GM21390 (cell line): Measurements from ENCODE around the gene GPR85.
"Not testable (repeated sequence)": the region's sequence is repeated elsewhere in the genome, so short reads cannot be mapped to it uniquely, and the experiment has no call there.

Experiments used
- ATAC-seq: cut with Tn5 transposase; IDR thresholded peaks from one replicate; pipeline ENCODE4 v1.9.1; 2021; ENCODE audit not compliant: unreplicated experiment

Gene GPR85

DNA sequence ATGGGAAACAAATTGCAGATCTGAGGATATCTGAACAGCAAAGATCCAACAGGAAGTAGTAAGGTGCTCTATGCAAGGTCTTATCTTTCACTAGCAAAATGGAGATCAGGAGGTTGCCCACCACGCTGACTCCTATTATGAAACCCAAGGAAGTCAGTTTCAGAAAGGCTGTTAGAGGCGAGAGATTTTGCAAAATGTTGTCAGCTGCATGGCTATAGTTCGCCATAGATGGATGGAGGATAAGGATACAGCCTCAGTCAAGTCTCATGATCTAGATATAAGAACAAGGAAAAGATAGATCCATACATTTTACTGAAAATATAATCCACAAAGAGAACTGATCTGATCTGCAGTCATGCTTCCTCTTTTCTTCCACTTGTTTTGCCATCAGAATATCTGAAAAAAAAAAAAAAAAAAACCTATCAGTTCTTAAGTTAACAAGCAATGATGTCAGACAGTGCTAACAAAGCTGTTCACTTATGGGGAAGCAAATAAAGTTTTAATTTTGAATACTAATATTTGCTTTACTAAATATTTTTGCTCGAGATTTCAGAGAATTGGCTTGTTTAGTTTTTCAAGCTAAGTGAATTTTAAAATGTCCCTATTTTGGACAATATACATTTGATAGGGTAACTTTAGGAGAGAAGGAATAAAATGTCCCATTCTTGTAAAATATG lies 2.0 kb downstream of the GPR85 start:
- ATAC-seq, result no peak

DNA sequence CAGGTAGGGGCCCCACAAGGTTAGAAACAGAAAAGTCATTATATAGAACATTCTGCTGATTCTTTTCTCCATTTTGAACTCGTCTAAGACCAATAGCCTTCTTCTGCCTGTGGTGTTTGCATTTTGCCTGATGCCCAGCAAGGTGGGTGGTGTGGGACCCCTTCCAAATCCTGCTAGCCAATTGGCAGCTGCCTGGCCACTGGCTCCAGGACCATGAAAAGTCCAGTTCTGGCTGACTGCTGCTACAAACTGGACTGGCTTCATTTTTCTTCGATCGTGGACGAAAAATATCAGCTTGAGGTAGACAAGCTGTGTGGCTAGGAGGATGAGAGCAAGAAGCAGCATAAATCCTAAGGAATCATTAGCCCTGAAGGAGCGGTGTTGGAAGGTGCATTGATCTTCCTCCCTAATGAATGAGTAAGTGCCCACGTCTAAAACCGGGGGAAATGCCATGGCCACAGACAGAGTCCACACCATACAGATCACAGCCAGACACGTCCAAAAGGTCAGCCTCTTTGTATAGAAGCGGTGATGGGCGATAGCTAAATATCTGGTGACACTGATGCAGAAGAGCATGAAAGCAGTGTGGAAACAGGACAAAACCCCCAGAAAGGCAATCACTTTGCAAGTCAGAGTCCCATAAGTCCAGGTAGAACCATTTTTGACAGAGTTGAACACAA lies 2.7 kb downstream of the GPR85 start:
- no peak for ATAC-seq

DNA sequence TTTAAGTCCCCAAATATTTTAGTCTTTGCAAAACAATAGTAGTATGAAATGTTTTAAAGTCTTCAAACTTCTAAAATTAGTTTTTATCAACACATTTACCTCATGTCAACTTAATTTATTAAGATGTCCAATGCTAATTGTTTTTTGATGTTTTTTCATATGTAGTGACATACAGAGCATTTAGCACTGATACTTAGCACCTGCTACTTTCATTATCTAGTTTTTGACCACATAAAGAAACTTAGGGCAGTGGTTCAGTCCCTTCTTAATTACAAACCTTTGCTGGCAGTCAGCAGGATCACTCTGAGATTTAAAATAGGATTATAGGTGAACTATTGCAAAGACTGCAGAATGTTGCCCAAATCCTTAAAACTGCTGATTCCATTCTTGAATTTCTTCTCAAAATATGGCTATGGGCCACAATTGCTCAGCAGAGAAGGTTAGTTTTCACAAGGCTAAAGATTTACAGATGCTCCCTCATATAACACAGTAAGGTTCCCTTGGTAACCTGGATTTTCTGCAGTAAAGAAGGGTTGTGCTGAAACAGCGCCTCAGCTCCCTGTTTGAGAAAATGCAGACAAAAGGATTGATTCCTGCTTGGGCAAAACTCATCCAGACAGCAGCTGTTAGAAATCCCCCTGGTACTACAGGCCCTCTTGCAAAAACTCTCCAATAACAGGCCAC lies 3.4 kb downstream of the GPR85 start:
- ATAC-seq, result peak; percentile 53

- ATAC-seq, result no peak
Measured at GRCh38 chr7:113078331-113078730, 8.3 kb downstream of the GPR85 start.

GRCh38 chr7:113076703-113077102 lies 9.9 kb downstream of the GPR85 start:
- ATAC-seq, result no peak

DNA sequence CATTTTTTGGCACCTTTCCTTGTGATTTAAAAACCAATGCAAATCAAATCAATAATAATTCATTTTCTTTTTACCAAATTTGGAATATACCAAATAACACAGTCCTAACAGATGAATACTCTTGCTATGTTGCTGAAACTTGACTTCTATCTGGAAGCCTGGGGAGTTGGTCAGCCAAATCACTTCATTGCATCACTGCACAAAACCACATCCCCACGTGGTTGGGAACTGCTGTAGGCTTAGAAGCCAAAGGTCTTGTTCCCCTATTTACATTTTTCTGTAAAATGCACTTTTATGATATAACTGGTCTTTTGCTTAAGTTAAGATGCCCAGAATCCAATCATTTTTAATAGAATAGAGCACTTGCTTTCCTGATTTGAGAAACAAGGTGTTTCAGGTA lies 15.2 kb downstream of the GPR85 start:
- no peak for ATAC-seq

GRCh38 chr7:113062499-113062898 lies 24.1 kb downstream of the GPR85 start:
- no peak for ATAC-seq

DNA sequence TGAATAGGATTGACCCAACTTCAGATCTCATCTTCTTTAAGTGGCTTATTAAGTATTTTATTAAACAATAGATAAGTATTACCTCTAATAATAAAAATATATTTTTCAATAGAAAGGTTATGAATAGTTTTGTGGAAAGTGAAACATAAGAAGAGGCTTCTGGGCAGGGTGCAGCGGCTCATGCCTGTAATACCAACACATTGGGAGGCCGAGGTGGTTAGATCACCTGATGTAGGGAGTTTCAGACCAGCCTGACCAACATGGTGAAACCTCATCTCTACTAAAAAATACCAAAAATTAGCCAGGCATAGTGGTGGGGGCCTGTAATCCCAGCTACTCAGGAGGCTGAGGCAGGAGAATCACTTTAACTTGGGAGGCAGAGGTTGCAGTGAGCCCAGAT lies 26.5 kb downstream of the GPR85 start:
- ATAC-seq, result no peak

- ATAC-seq, result no peak
Measured at GRCh38 chr7:113054938-113055337, 31.7 kb downstream of the GPR85 start.

DNA sequence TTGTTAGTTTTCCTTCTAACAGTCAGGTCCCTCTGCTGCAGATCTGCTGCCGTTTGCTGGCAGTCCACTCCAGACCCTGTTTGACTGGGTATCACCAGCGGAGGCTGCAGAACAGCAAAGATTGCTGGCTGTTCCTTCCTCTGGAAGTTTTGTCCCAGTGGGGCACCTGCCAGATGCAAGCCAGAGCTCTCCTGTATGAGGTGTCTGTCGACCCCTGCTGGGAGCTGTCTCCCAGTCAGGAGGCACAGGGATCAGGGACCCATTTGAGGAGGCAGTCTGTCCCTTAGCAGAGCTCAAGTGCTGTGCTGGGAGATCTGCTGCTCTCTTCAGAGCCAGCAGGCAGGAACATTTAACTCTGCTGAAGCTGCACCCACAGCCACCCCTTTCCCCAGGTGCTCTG lies 32.4 kb downstream of the GPR85 start:
- ATAC-seq, result not testable (repeated sequence)

- ATAC-seq, result not testable (repeated sequence)
Measured at GRCh38 chr7:113049221-113049620, 37.4 kb downstream of the GPR85 start.

- no peak for ATAC-seq
Measured at GRCh38 chr7:113046453-113046852, 40.2 kb downstream of the GPR85 start.

- no peak for ATAC-seq
Measured at GRCh38 chr7:113045379-113045778, 41.2 kb downstream of the GPR85 start.

GRCh38 chr7:113044394-113044793 lies 42.2 kb downstream of the GPR85 start:
- no peak for ATAC-seq

DNA sequence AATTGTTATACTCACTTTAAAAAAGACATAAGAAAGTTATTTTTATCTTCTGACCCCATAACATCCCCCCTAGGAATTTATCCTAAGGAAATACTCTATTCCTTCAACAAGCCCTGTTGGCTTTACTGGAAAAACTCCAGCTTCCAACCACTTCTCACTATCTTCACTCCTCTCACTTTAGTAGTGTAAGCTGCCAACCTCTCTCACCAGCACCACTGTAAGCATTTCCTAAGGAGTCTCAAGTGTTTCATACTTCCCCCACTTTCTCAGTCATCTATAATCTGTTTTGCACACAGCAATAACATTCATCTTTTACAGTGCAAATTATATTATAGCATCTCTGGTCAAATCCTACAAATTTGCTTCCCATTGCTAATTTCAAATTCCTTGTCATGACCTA lies 45.8 kb downstream of the GPR85 start:
- ATAC-seq, result no peak

- ATAC-seq, result no peak
Measured at GRCh38 chr7:113033959-113034358, 52.7 kb downstream of the GPR85 start.
